GM18511 (cell line): Measurements from ENCODE around the gene SLC44A1.
"Not testable (repeated sequence)": the region's sequence is repeated elsewhere in the genome, so short reads cannot be mapped to it uniquely, and the experiment has no call there.

Source experiments
- ATAC-seq: cut with Tn5 transposase; IDR thresholded peaks from one replicate; pipeline ENCODE4 v1.9.1; 2021; ENCODE audit warnings: mild to moderate bottlenecking, moderate library complexity; ENCODE audit not compliant: unreplicated experiment

SLC44A1 gene

DNA sequence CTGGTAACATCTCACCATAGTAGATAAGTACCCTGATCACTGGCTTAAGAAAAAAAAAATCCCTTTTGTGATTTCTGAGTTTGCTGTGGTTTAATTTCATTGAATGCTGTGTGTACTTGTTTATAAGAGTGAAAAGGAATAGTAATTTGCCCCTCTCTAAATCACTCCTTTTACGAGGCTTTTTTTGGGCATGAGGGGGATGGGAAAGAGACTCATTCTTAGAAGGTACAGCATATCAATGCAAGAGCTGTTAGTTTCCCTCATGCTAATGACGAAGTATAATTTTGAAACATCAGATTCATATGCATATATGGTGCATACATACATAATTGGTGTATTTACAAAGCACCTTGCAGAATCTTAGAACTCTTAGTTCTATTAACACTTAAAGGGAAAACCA is 2.4 kb upstream of the SLC44A1 start:
- ATAC-seq, result no peak

DNA sequence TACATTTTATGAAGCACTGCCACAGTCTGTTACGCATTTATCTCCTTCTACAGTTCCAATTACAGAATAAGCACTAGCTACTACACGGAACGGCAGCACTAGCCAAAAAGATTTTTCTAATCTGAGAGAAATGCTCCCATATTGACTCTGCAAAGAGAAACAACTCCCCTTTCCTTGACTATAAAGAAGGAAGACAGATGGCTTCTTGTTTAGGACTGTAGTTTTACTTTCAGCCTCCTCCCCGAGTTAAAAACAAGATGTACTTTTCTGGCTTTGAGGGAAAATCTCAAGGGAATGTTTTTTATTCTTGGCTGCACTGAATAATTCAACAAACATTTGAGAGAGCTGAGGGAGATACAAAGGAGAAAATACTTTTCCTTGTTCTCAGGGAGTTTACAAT is 1.9 kb upstream of the SLC44A1 start:
- no peak for ATAC-seq

- ATAC-seq, result no peak
Measured at GRCh38 chr9:105243015-105243686, 1.3 kb upstream of the SLC44A1 start.

- peak; percentile 64 for ATAC-seq
Measured at GRCh38 chr9:105244734-105245028, 230 bp downstream of the SLC44A1 start.

GRCh38 chr9:105245029-105245890 is 809 bp downstream of the SLC44A1 start:
- ATAC-seq, result peak; percentile 29

DNA sequence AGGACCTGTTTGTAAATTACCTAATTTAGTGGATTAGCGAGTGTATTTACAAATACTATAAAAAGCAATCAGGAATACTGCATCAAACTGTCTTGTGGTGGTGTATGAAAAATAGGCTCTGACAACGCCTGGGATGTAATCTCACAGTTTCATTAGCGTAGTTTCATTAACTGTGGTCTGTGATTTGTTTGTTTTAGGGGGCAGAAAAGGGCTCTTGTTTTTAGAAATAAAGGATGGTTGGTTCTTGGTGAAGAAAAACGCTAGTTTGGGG is 1.4 kb downstream of the SLC44A1 start:
- no peak for ATAC-seq

DNA sequence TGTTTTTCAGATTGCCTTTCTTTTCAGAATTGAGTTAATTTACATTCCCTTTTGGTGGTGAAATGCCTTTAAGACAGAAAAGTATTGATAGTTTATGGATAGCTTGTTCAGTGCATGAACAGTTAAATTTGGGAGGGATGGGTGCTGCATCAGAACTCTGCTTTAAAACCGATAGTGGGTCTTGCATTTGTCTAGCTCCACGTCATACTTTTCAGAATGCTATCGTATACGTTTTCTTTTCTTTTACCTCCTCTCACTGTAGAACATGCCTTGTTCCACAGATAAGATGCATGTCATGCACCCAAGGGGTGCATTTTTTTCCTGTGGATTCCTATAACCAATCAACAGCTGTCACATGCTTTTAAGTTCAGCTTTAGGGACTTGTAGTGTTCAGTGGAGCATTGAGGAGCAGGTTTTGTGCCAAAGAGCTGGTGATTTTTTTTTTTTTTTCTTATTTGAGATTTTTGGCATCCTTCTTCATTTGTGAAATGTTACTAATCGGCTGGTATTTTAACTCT is 2.3 kb downstream of the SLC44A1 start:
- ATAC-seq, result no peak

- no peak for ATAC-seq
Measured at GRCh38 chr9:105248691-105249090, 4.2 kb downstream of the SLC44A1 start.

- ATAC-seq, result no peak
Measured at GRCh38 chr9:105251133-105251532, 6.7 kb downstream of the SLC44A1 start.

DNA sequence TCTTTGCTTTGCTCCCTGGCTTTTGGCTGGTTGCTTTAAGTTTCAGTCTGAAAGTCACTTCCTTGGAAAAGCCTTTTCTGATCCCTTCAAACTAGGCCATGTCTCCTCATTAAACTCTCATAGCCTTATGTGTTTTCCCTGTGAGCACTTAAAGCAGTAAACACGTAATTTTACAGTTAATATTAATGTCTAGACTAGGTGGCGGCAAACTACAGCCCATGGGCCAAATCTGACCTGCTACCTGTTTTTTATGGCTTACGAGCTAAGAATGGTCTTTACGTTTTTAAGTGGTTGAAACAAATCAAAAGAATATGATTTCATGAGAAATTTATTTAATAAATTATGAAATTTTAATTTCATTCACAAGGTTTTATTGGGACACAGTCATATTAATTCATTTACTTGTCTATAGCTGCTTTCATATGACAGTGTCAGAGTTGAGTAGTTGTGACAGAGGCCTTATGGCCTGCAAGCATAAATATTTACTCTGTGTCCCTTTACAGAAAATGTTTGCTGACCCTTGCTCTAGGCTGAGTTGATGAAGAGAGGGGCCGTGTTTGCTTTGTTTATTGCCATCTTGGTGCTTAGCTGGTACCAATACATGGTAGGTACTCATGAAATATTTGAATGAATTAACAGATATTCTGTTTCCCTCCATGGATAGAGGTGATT is 7.4 kb downstream of the SLC44A1 start:
- no peak for ATAC-seq

DNA sequence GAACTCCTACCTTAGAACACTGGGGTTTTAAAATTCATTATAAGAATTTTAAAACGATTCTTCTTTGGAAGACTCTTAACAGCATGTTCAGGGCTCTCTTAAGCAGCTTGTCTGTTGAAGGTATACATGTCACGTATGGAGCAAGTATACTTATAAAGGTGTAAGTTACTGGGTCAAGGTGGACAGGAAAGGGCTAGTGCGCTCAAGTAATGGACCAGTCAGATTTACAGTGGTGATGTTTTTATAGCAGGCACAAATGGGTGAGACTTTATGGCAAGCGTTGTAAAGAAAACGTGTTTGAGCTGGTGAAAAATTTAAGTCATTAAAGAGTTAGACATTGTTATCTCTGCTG is 7.9 kb downstream of the SLC44A1 start:
- ATAC-seq, result no peak

DNA sequence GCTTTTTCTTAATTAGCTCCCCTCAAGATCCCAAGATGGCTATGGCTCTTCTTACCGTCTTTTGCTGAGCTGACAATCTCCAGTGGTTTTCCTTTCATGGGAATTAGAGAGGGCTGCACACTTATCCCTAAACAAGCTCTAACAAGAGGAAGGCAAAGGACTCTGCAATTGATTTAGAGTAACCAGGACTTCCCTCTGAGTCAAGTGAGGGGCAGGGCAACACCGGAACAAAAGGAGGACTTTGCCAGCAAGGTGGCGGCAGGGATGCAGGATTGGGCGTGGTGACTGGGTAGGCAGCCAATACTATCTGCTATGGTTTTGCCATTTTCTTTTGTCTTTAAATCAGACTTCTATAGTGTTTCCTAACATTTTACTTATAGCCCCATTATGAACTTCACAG is 9.8 kb downstream of the SLC44A1 start:
- ATAC-seq, result no peak

GRCh38 chr9:105255421-105255820 is 11.0 kb downstream of the SLC44A1 start:
- no peak for ATAC-seq

- ATAC-seq, result not testable (repeated sequence)
Measured at GRCh38 chr9:105256569-105256968, 12.1 kb downstream of the SLC44A1 start.

DNA sequence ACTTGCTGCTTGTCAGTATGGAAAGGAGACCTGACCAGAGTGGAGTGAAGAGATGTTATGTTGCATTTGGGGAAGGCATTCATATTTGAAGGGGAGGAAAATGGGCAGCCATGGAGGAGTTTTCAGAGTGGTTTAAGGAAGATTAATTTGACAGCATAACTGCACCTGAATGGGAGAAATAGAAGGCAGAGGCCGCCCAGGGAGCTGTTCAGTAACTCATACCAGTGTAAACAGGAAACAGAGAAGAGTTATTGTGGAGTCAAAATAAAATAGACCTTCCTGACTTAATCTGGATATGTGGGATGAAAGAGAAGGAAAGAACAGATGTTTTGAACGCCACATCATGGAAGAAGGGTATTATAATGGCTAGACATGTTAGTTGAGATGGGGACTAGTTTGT is 13.4 kb downstream of the SLC44A1 start:
- ATAC-seq, result no peak

DNA sequence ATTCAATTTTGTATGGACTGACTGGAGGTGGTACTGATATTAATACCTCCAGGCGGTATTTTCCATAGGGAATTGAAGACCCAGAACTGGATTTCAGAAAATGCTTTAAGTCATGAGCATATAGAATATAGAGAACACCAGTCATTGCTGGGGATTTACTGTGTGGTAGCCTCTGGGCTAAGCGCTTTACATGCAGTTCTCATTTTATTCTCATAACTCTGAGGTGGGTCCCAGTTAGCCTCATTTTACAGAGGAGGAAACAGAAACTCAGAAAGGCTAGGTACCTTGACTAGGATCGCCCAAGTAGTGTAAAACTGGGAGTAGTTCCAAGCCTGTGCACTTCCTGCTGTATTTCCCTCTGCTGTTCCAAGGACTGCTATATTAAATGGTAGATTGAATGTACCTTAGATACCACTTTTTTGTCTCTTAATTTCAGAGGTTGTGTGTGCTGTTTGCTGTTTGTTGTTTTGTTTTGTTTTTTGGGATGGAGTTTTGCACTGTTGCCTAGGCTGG is 13.8 kb downstream of the SLC44A1 start:
- ATAC-seq, result peak; percentile 32

GRCh38 chr9:105259274-105259673 is 14.8 kb downstream of the SLC44A1 start:
- ATAC-seq, result peak; percentile 6

DNA sequence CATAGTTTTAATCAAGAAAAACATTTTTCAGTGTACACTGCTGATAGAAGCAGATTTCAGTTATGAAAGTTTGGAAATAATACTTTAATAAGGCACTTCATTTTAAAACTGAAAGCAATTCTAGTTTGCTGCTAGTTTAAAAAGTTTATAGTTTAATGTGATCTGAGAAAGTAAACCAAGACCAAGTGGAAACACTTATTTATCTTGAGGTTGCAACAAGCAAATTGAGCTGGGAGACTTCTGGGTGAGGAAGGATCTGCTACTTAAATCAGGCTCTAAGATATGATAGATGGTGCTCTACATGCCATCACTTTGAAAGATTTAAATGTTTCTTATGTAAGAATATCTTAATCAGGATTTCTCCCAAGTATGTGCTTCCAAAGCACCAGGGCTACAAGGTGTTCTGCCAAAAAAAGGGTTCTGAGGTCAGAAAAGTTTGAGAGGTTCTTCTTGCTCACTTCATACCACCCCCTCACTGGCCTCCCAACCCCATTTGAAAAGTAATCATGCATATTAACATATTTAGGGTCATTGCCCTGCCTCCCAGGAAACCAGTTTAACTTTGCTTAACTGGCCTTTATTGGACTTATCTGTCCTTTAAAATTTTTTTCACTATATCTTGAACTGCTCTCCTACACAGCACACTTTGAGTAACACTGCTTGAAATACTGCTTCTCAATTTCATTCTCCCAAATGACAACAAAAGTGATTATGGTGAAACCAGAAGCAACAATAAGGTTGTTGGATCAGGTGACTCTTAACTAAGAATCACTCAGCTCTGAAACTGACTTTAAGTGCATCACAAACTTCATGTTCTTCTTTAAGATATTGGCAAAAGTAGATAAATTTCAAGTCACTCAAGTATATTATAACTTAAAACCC is 15.5 kb downstream of the SLC44A1 start:
- ATAC-seq, result peak; percentile 43

- no peak for ATAC-seq
Measured at GRCh38 chr9:105262497-105262896, 18.0 kb downstream of the SLC44A1 start.

- ATAC-seq, result no peak
Measured at GRCh38 chr9:105264380-105264779, 19.9 kb downstream of the SLC44A1 start.

DNA sequence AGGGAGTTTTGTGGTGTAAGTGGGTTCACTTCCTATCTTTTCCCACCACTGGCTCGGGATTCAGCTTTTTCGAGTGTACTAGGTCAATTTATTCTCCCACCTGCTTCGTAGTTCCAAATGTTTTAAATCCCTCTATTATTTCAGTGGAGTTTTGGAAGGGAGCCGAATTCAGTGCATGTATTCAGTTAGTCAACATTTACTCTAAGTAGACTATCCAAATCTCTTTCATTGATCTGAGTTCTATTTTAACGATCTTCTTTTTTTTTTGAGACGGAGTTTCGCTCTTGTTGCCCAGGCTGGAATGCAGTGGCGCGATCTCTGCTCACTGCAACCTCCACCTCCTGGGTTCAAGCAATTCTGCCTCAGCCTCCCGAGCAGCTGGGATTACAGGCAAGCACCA is 23.8 kb downstream of the SLC44A1 start:
- not testable (repeated sequence) for ATAC-seq
